ENCODE results near the gene ADD2. TPM values are rescaled to one million over a fixed set of nuclear protein-coding genes. Genes with fewer than 3 reads are reported as not detected.

Gene ADD2
- total and polyA plus RNA-seq, 2 donors (not counting 1 experiment from before 2014, with no cell fraction given): 15.9 to 21.7 TPM

- POLR2A ChIA-PET: no interaction called here
- no peak overlapping the region for H3K4me2 ChIP-seq (replicated peaks; ENCODE audit: low read depth, low read length, poor library complexity, severe bottlenecking)
- 94% methylated on average over 2 of the region's 3 CpGs for WGBS (ENCODE audit: insufficient coverage)
- Mint-ChIP-seq H3K27ac (no peak overlapping the region), H3K4me1 (no peaks in the 10 kb centered on the region), H3K27me3 (peaks cover 37% of the 10 kb centered on the region), H3K4me3 (no peak overlapping the region), H3K9me3 (ENCODE audit: insufficient read depth) (no peaks in the 10 kb centered on the region)
- CTCF ChIA-PET: no interaction called here
- no peaks in the 10 kb centered on the region for H3K9me3 ChIP-seq (ENCODE audit: control extremely low read depth in 1 of 3, control insufficient read depth in 2 of 3, insufficient read depth in 1 of 3, low read length in 2 of 3)
- H3K27me3 ChIP-seq (replicated peaks in 1 of 4; ENCODE audit: control extremely low read depth in 1 of 4, control insufficient read depth in 3 of 4, insufficient read depth in 4 of 4, low read length in 3 of 4): peaks cover 0 to 9% (median 0%) of the 10 kb centered on the region in 4 experiments
- no peaks in the 10 kb centered on the region for H3K36me3 ChIP-seq (replicated peaks in 1 of 2; ENCODE audit: control extremely low read depth in 1 of 2, control insufficient read depth in 1 of 2, extremely low read depth in 1 of 2, insufficient read depth in 2 of 2, low read length in 1 of 2)
- DNase-seq: no peak
- no peaks in the 10 kb centered on the region for H3K79me2 ChIP-seq (ENCODE audit: control insufficient read depth, insufficient read depth, low read length)
- intact Hi-C loops (cut with micrococcal nuclease): no loop called here
- no peak overlapping the region for H3K9ac ChIP-seq (ENCODE audit: low read length)
- no peak overlapping the region for H2AFZ ChIP-seq (ENCODE audit: insufficient read depth, low read depth, low read length, poor library complexity, severe bottlenecking)
- H4K20me1 ChIP-seq (ENCODE audit: control insufficient read depth, insufficient read depth, low read length, poor library complexity, severe bottlenecking): no peaks in the 10 kb centered on the region
- no peak overlapping the region for H3K27ac ChIP-seq (ENCODE audit: low read length in 2 of 2)
- no peaks in the 10 kb centered on the region for H3K4me1 ChIP-seq (ENCODE audit: control insufficient read depth in 2 of 2, insufficient read depth in 2 of 2, low read length in 2 of 2)
- no peak for ATAC-seq (ENCODE audit: low read depth)
- no peak for TF ChIP-seq EZH2 (IDR thresholded peaks at IDR 0.05; ENCODE audit: borderline replicate concordance, insufficient read depth, low read depth, low read length, poor library complexity, severe bottlenecking)
- TF ChIP-seq, protein P1, sequence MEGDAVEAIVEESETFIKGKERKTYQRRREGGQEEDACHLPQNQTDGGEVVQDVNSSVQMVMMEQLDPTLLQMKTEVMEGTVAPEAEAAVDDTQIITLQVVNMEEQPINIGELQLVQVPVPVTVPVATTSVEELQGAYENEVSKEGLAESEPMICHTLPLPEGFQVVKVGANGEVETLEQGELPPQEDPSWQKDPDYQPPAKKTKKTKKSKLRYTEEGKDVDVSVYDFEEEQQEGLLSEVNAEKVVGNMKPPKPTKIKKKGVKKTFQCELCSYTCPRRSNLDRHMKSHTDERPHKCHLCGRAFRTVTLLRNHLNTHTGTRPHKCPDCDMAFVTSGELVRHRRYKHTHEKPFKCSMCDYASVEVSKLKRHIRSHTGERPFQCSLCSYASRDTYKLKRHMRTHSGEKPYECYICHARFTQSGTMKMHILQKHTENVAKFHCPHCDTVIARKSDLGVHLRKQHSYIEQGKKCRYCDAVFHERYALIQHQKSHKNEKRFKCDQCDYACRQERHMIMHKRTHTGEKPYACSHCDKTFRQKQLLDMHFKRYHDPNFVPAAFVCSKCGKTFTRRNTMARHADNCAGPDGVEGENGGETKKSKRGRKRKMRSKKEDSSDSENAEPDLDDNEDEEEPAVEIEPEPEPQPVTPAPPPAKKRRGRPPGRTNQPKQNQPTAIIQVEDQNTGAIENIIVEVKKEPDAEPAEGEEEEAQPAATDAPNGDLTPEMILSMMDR (IDR thresholded peaks at IDR 0.05): no peak
- H3K4me3 ChIP-seq (ENCODE audit: control extremely low read depth in 1 of 5, extremely low read depth in 1 of 5, insufficient read depth in 1 of 5, low read depth in 2 of 5, low read length in 4 of 5): no peak overlapping the region
These were observed 49.4 kb upstream of the ADD2 start for GRCh38 chr2:70817284-70817954.

- no peak for ATAC-seq (ENCODE audit: low read depth)
- peaks cover 37% of the 10 kb centered on the region for H3K27me3 Mint-ChIP-seq
- H2AFZ ChIP-seq (ENCODE audit: insufficient read depth, low read depth, low read length, poor library complexity, severe bottlenecking): no peak overlapping the region
- H4K20me1 ChIP-seq (ENCODE audit: control insufficient read depth, insufficient read depth, low read length, poor library complexity, severe bottlenecking): no peaks in the 10 kb centered on the region
- ChIA-PET CTCF (no interaction called here), POLR2A (no interaction called here)
- 92% methylated on average over 4 of the region's 5 CpGs for WGBS (ENCODE audit: insufficient coverage)
- TF ChIP-seq, protein P1 (IDR thresholded peaks at IDR 0.05): no peak
- TF ChIP-seq EZH2 (IDR thresholded peaks at IDR 0.05; ENCODE audit: borderline replicate concordance, insufficient read depth, low read depth, low read length, poor library complexity, severe bottlenecking): no peak
- H3K4me3 Mint-ChIP-seq: no peak overlapping the region
- H3K9me3 ChIP-seq (ENCODE audit: control extremely low read depth in 1 of 3, control insufficient read depth in 2 of 3, insufficient read depth in 1 of 3, low read length in 2 of 3): no peaks in the 10 kb centered on the region
- H3K4me2 ChIP-seq (replicated peaks; ENCODE audit: low read depth, low read length, poor library complexity, severe bottlenecking): no peak overlapping the region
- no peak overlapping the region for H3K27ac ChIP-seq (ENCODE audit: low read length in 2 of 2)
- no peaks in the 10 kb centered on the region for H3K4me1 Mint-ChIP-seq
- H3K79me2 ChIP-seq (ENCODE audit: control insufficient read depth, insufficient read depth, low read length): no peaks in the 10 kb centered on the region
- peaks cover 0 to 9% (median 0%) of the 10 kb centered on the region in 4 experiments for H3K27me3 ChIP-seq (replicated peaks in 1 of 4; ENCODE audit: control extremely low read depth in 1 of 4, control insufficient read depth in 3 of 4, insufficient read depth in 4 of 4, low read length in 3 of 4)
- H3K4me1 ChIP-seq (ENCODE audit: control insufficient read depth in 2 of 2, insufficient read depth in 2 of 2, low read length in 2 of 2): no peaks in the 10 kb centered on the region
- H3K9ac ChIP-seq (ENCODE audit: low read length): no peak overlapping the region
- intact Hi-C loops (cut with micrococcal nuclease): no loop called here
- no peaks in the 10 kb centered on the region for H3K9me3 Mint-ChIP-seq (ENCODE audit: insufficient read depth)
- no peaks in the 10 kb centered on the region for H3K36me3 ChIP-seq (replicated peaks in 1 of 2; ENCODE audit: control extremely low read depth in 1 of 2, control insufficient read depth in 1 of 2, extremely low read depth in 1 of 2, insufficient read depth in 2 of 2, low read length in 1 of 2)
- no peak overlapping the region for H3K4me3 ChIP-seq (ENCODE audit: control extremely low read depth in 1 of 5, extremely low read depth in 1 of 5, insufficient read depth in 1 of 5, low read depth in 2 of 5, low read length in 4 of 5)
- no peak overlapping the region for H3K27ac Mint-ChIP-seq
- DNase-seq: no peak
These were observed 48.7 kb upstream of the ADD2 start for GRCh38 chr2:70816726-70817125.

Measured in B cell (primary cell).